ENCODE data around the gene TPRX1. TPM values are rescaled to one million over a fixed set of nuclear protein-coding genes. Genes with fewer than 3 reads are reported as not detected.

Gene TPRX1
- total RNA-seq, 2 experiments from 2014 or later, result not detected

DNA sequence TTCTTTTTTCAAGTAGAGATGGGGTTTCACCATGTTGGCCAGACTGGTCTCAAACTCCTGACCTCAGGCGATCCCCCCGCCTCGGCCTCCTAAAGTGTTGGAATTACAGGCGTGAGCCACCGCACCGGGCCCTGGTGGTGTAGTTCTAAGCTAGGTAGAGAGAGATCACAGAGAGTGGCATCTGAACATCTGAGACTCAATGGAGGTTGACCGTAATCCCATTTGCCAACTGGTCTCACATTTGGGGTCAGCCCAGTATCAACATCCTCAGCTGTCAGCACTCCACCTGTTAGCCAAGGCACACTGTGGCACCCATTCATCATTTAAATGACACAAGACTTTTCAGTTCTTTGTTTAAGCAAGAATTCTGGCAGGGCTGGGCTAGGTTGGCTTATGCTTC, 17.8 kb downstream of the TPRX1 start:
- Mint-ChIP-seq H3K9me3 (no peaks in the 10 kb centered on the region), H3K27ac (no peak overlapping the region), H3K27me3 (no peaks in the 10 kb centered on the region), H3K4me1 (ENCODE audit: low read depth) (peaks cover 9% of the 10 kb centered on the region), H3K36me3 (ENCODE audit: low read depth) (peaks cover 37% of the 10 kb centered on the region), H3K4me3 (no peak overlapping the region)
- intact Hi-C loops (cut with DNase I, micrococcal nuclease), result no loop called here
- Histone ChIP-seq H3K4me1 (ENCODE audit: insufficient read depth, low read length) (peaks cover 8% of the 10 kb centered on the region), H3K9me3 (ENCODE audit: control insufficient read depth in 1 of 2, insufficient read depth in 1 of 2, low read length in 2 of 2) (no peaks in the 10 kb centered on the region), H3K27ac (ENCODE audit: low read depth in 1 of 2, low read length in 2 of 2) (no peak overlapping the region), H3K36me3 (ENCODE audit: insufficient read depth, low read length) (peaks cover 20% of the 10 kb centered on the region), H3K4me3 (ENCODE audit: low read length) (no peak overlapping the region), H3K27me3 (ENCODE audit: control insufficient read depth in 1 of 2, insufficient read depth in 2 of 2, low read length in 2 of 2) (no peaks in the 10 kb centered on the region)
- ATAC-seq (ENCODE audit: poor library complexity) (no peak), DNase-seq (no peak)
- ChIA-PET CTCF (no interaction called here), POLR2A (no interaction called here)
- TF ChIP-seq, protein P1, sequence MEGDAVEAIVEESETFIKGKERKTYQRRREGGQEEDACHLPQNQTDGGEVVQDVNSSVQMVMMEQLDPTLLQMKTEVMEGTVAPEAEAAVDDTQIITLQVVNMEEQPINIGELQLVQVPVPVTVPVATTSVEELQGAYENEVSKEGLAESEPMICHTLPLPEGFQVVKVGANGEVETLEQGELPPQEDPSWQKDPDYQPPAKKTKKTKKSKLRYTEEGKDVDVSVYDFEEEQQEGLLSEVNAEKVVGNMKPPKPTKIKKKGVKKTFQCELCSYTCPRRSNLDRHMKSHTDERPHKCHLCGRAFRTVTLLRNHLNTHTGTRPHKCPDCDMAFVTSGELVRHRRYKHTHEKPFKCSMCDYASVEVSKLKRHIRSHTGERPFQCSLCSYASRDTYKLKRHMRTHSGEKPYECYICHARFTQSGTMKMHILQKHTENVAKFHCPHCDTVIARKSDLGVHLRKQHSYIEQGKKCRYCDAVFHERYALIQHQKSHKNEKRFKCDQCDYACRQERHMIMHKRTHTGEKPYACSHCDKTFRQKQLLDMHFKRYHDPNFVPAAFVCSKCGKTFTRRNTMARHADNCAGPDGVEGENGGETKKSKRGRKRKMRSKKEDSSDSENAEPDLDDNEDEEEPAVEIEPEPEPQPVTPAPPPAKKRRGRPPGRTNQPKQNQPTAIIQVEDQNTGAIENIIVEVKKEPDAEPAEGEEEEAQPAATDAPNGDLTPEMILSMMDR (IDR thresholded peaks at IDR 0.05), result no peak

DNA sequence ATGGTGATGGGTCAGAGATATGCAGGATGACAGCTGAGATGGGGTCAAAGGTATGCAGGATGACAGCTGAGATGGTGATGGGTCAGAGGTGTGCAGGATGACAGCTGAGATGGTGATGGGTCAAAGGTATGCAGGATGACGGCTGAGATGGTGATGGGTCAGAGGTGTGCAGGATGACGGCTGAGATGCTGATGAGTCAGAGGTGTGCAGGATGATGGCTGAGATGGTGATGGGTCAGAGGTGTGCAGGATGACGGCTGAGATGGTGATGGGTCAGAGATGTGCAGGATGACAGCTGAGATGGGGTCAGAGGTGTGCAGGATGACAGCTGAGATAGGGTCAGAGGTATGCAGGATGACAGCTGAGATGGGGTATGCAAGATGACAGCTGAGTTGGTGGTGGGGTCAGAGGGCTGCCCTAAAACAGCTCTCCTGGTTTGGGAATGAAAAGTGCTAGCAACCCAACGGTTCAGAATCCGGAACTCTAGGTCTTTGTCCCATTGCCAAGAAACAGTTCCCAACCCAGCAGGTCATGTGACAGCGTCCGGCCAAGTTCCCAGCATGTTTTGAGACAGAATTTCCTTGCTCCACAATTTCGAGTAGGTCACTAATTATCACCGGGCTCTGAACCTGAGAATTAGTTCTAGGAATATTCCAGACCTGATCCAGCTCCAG, 22.6 kb downstream of the TPRX1 start:
- no peak for DNase-seq
- peaks cover 50% of the 10 kb centered on the region for H3K36me3 Mint-ChIP-seq (ENCODE audit: low read depth)
- ChIA-PET POLR2A (no interaction called here), CTCF (interaction anchor here (0.6 kb wide), 1 partner anchor 758 kb away, joined by 3 read pairs; no protein-coding TSS in a partner anchor)
- intact Hi-C loops (cut with DNase I, micrococcal nuclease), result no loop called here
- Histone ChIP-seq H3K27me3 (ENCODE audit: control insufficient read depth in 1 of 2, insufficient read depth in 2 of 2, low read length in 2 of 2) (no peaks in the 10 kb centered on the region), H3K27ac (ENCODE audit: low read depth in 1 of 2, low read length in 2 of 2) (no peak overlapping the region), H3K4me1 (ENCODE audit: insufficient read depth, low read length) (peaks cover 34% of the 10 kb centered on the region), H3K36me3 (ENCODE audit: insufficient read depth, low read length) (peaks cover 25% of the 10 kb centered on the region), H3K9me3 (ENCODE audit: control insufficient read depth in 1 of 2, insufficient read depth in 1 of 2, low read length in 2 of 2) (no peaks in the 10 kb centered on the region), H3K4me3 (ENCODE audit: low read length) (no peak overlapping the region)
- TF ChIP-seq, protein P1 (IDR thresholded peaks at IDR 0.05), result no peak
- peaks cover 29% of the 10 kb centered on the region for H3K4me1 Mint-ChIP-seq (ENCODE audit: low read depth)
- H3K4me3 Mint-ChIP-seq, result peak overlapping the region; percentile 30
- H3K27me3 Mint-ChIP-seq, result no peaks in the 10 kb centered on the region
- no peak for ATAC-seq (ENCODE audit: poor library complexity)
- H3K9me3 Mint-ChIP-seq, result no peaks in the 10 kb centered on the region
- H3K27ac Mint-ChIP-seq, result peak overlapping the region; percentile 51

DNA sequence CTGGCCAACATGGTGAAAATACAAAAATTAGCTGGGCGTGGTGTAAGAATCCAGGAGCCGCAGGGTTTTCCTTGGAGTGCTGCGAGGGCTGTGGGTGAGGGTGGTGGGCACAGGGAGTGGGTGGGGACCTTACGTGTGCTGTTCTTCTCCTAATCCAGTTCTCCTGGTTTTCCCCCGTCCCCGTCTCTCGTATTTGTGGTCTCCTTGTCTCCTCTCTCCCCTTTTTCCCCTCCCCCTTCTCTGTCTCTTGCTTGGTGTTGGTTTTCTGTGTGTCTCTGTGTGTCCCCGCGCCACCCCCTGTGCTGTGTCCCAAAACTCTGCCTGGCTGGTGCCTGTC, 24.2 kb downstream of the TPRX1 start:
- H3K27ac ChIP-seq (ENCODE audit: low read depth in 1 of 2, low read length in 2 of 2), result no peak overlapping the region
- no peak for ATAC-seq (ENCODE audit: poor library complexity)
- H3K9me3 ChIP-seq (ENCODE audit: control insufficient read depth in 1 of 2, insufficient read depth in 1 of 2, low read length in 2 of 2), result no peaks in the 10 kb centered on the region
- CTCF ChIA-PET, result no interaction called here
- POLR2A ChIA-PET, result interaction anchor here (0.6 to 1.2 kb wide), 3 partner anchors 35 to 1692 kb away, joined by 3 to 5 read pairs (median 3); partner anchors contain the start of gene NOP53
- TF ChIP-seq, protein P1 (IDR thresholded peaks at IDR 0.05), result no peak
- H3K27me3 Mint-ChIP-seq, result no peaks in the 10 kb centered on the region
- H3K36me3 Mint-ChIP-seq (ENCODE audit: low read depth), result peaks cover 46% of the 10 kb centered on the region
- H3K27ac Mint-ChIP-seq, result peak overlapping the region; percentile 90
- H3K4me1 ChIP-seq (ENCODE audit: insufficient read depth, low read length), result peaks cover 34% of the 10 kb centered on the region
- peaks cover 29% of the 10 kb centered on the region for H3K4me1 Mint-ChIP-seq (ENCODE audit: low read depth)
- H3K4me3 Mint-ChIP-seq, result peak overlapping the region; percentile 91
- no peaks in the 10 kb centered on the region for H3K27me3 ChIP-seq (ENCODE audit: control insufficient read depth in 1 of 2, insufficient read depth in 2 of 2, low read length in 2 of 2)
- peak overlapping the region; percentile 88 for H3K4me3 ChIP-seq (ENCODE audit: low read length)
- intact Hi-C loops (cut with DNase I, micrococcal nuclease), result no loop called here
- no peaks in the 10 kb centered on the region for H3K9me3 Mint-ChIP-seq
- H3K36me3 ChIP-seq (ENCODE audit: insufficient read depth, low read length), result peaks cover 21% of the 10 kb centered on the region
- DNase-seq, result no peak

Data from CD4-positive, alpha-beta T cell (primary cell).